Endothelial cell of umbilical vein (primary cell): Measurements from ENCODE around the gene RET. TPM values are rescaled to one million over a fixed set of nuclear protein-coding genes. Genes with fewer than 3 reads are reported as not detected.

ENCODE experiments used
- BruUV-seq: library from RNA; stranded (reverse); fragments of 400-500 nt; replicated peaks from 2 replicates; lab custom pipeline; 2021; lab: Mats Ljungman, UMichigan
- CTCF ChIA-PET: fragments of 300-600, 350-600 bp; sonication (Branson Sonifier 250); formaldehyde crosslinking; loops from one replicate; lab custom pipeline; 2021; ENCODE audit warnings: antibody characterized with exemption, inconsistent platforms; lab: Charles Lee
- POLR2A ChIA-PET: fragments of 300-600, 350-600 bp; sonication (Branson Sonifier 250); formaldehyde crosslinking; loops from one replicate; lab custom pipeline; 2021; ENCODE audit warnings: antibody characterized with exemption, inconsistent platforms; lab: Charles Lee
- DNase-seq: peaks from one replicate; pipeline ENCODE4 v3.0.0-alpha.2; 2011; ENCODE audit warnings: low read depth, low spot score
- FAIRE-seq: peaks from 2 replicates; lab custom pipeline; 2011; peaks lifted over from hg19 to GRCh38; lab: Jason Lieb, UNC
- H2AFZ ChIP-seq: 2 replicates; pipeline ENCODE4 v1.6.0; 2012; ENCODE audit warnings: low read depth, low read length, control low read depth, inconsistent platforms
- H3K27ac ChIP-seq: 2 replicates; pipeline ENCODE4 v1.5.1; 2011; ENCODE audit warnings: low read depth, mild to moderate bottlenecking, control low read depth, low read length, moderate library complexity; ENCODE audit not compliant: insufficient read depth
- H3K27me3 ChIP-seq, 2 experiments: 2 replicates each; pipeline versions ENCODE4 v1.6.0 to v1.6.1; 2011; ENCODE audit warnings: low read length in 2 of 2, mixed read lengths in 1 of 2; ENCODE audit not compliant: control insufficient read depth in 2 of 2, insufficient read depth in 2 of 2
- H3K36me3 ChIP-seq, 2 experiments: 2 replicates in 1 of 2; 3 replicates in 1 of 2; pipeline ENCODE4 v1.5.1; 2011; ENCODE audit warnings: low read length in 2 of 2, mild to moderate bottlenecking in 1 of 2, moderate library complexity in 1 of 2; ENCODE audit not compliant: control insufficient read depth in 2 of 2, insufficient read depth in 2 of 2; ENCODE audit errors: extremely low read depth in 1 of 2
- H3K4me1 ChIP-seq: 3 replicates; pipeline ENCODE4 v1.5.1; 2011; ENCODE audit warnings: mild to moderate bottlenecking, low read length; ENCODE audit not compliant: control insufficient read depth, insufficient read depth; ENCODE audit errors: extremely low read depth
- H3K4me2 ChIP-seq: 2 replicates; pipeline ENCODE4 v1.6.1; 2011; ENCODE audit warnings: low read length, control low read depth, mixed read lengths; ENCODE audit not compliant: insufficient read depth
- H3K4me3 ChIP-seq, 3 experiments: fragments of 200-600 bp in 1 of 3; sonication (generic), shearing (Covaris generic) in 1 of 3; replicated peaks in 1 of 3; 2 replicates each; pipeline ENCODE4 v1.5.1; 2011 to 2016; ENCODE audit warnings: control low read depth in 3 of 3, low read length in 3 of 3, mild to moderate bottlenecking in 2 of 3, inconsistent platforms in 1 of 3, low read depth in 1 of 3, moderate library complexity in 1 of 3; ENCODE audit not compliant: insufficient read depth in 1 of 3
- H3K79me2 ChIP-seq: 2 replicates; pipeline ENCODE4 v1.6.0; 2012; ENCODE audit warnings: low read length, inconsistent platforms; ENCODE audit not compliant: control insufficient read depth, insufficient read depth
- H3K9ac ChIP-seq: replicated peaks from 2 replicates; pipeline ENCODE3; 2011; ENCODE audit warnings: low read length, control low read depth; ENCODE audit not compliant: insufficient read depth; ENCODE audit errors: extremely low read depth
- H3K9me1 ChIP-seq: replicated peaks from 3 replicates; pipeline ENCODE4 v1.6.0; 2011; ENCODE audit warnings: mild to moderate bottlenecking, low read length; ENCODE audit not compliant: control insufficient read depth, insufficient read depth; ENCODE audit errors: extremely low read depth
- H3K9me3 ChIP-seq: replicated peaks from 2 replicates; pipeline ENCODE4 v1.5.1; 2012; ENCODE audit warnings: low read length, inconsistent platforms; ENCODE audit not compliant: control insufficient read depth, insufficient read depth
- H4K20me1 ChIP-seq: replicated peaks from 2 replicates; pipeline ENCODE3; 2011; ENCODE audit warnings: mild to moderate bottlenecking, low read length; ENCODE audit not compliant: control insufficient read depth, insufficient read depth; ENCODE audit errors: extremely low read depth
- JUN ChIP-seq: IDR thresholded peaks from 2 replicates; pipeline ENCODE4 v1.6.1; 2011; ENCODE audit warnings: borderline replicate concordance, low read depth; ENCODE audit not compliant: insufficient read length, insufficient read depth
- MAX ChIP-seq: IDR thresholded peaks from 2 replicates; pipeline ENCODE4 v1.6.1; 2011; ENCODE audit not compliant: insufficient read depth, insufficient read length
- dilution Hi-C: fragments of 300-500 bp; cut with MboI; formaldehyde crosslinking; loops from one replicate; pipeline ENCODE4 v1.15.0; 2019; ENCODE audit warnings: low sequenced_read_pairs; ENCODE audit not compliant: extremely low pct_ligation_motif_present
- intact Hi-C: fragments of 100-400 bp; cut with micrococcal nuclease; formaldehyde crosslinking; loops from one replicate; pipeline ENCODE4 v1.10.0; 2022
- polyA plus RNA-seq, 4 experiments: library from polyadenylated mRNA; depleted of rRNA in 3 of 4; stranded (reverse) in 3 of 4; unstranded in 1 of 4; fragments of >200 nt; gene quantifications; 2 replicates each; pipeline versions ENCODE4 v1.2.1 to v1.2.3, GENCODE V29; 2011 to 2012; ENCODE audit warnings: missing spikeins in 1 of 4
- total RNA-seq: library from RNA; stranded (reverse); gene quantifications from 2 replicates; pipeline ENCODE4 v1.2.3, GENCODE V29; 2021
- TF ChIP-seq, protein P1 (sequence below), 2 donors: IDR thresholded peaks; 1 replicate in 1 of 2; 2 replicates in 1 of 2; pipeline ENCODE4 v1.5.1; 2011; ENCODE audit warnings: low read length in 2 of 2, mild to moderate bottlenecking in 2 of 2, moderate library complexity in 2 of 2, control low read depth in 1 of 2, inconsistent platforms in 1 of 2, low read depth in 1 of 2; ENCODE audit not compliant: insufficient read depth in 1 of 2; ENCODE audit errors: extremely low read depth in 1 of 2

Gene RET
- total and polyA plus RNA-seq, 2 donors (not counting 3 experiments of a cell fraction or from before 2014, with no cell fraction given), result 0.04 to 0.22 TPM

- TF ChIP-seq, protein P1, sequence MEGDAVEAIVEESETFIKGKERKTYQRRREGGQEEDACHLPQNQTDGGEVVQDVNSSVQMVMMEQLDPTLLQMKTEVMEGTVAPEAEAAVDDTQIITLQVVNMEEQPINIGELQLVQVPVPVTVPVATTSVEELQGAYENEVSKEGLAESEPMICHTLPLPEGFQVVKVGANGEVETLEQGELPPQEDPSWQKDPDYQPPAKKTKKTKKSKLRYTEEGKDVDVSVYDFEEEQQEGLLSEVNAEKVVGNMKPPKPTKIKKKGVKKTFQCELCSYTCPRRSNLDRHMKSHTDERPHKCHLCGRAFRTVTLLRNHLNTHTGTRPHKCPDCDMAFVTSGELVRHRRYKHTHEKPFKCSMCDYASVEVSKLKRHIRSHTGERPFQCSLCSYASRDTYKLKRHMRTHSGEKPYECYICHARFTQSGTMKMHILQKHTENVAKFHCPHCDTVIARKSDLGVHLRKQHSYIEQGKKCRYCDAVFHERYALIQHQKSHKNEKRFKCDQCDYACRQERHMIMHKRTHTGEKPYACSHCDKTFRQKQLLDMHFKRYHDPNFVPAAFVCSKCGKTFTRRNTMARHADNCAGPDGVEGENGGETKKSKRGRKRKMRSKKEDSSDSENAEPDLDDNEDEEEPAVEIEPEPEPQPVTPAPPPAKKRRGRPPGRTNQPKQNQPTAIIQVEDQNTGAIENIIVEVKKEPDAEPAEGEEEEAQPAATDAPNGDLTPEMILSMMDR (IDR thresholded peaks at IDR 0.05; ENCODE audit: extremely low read depth in 1 of 2, insufficient read depth in 1 of 2, low read depth in 1 of 2, low read length in 2 of 2), result no peak
- TF ChIP-seq MAX (no peak), JUN (no peak)
- intact Hi-C loops (no loop called here), dilution Hi-C loops (no loop called here)
- no peaks in the 10 kb centered on the region for H3K79me2 ChIP-seq
- H3K9me1 ChIP-seq, result no peaks in the 10 kb centered on the region
- H3K9ac ChIP-seq, result no peak overlapping the region
- no peaks in the 10 kb centered on the region for H3K36me3 ChIP-seq
- no peak overlapping the region for H2AFZ ChIP-seq
- H3K27ac ChIP-seq, result no peak overlapping the region
- no peak for FAIRE-seq
- H4K20me1 ChIP-seq, result no peaks in the 10 kb centered on the region
- DNase-seq, result no peak
- ChIA-PET POLR2A (no interaction called here), CTCF (interaction anchor here (0.5 kb wide), 1 partner anchor 31 kb away, joined by 3 read pairs; no protein-coding TSS in a partner anchor)
- H3K4me1 ChIP-seq, result no peaks in the 10 kb centered on the region
- no peak overlapping the region for H3K4me2 ChIP-seq
- no TSS peak for BruUV-seq
- H3K4me3 ChIP-seq, result no peak overlapping the region
- H3K27me3 ChIP-seq, result no peaks in the 10 kb centered on the region
- H3K9me3 ChIP-seq, result no peaks in the 10 kb centered on the region
Measured at GRCh38 chr10:43039624-43040481, 37.0 kb upstream of the RET start.
